HG02798 (cell line): ENCODE measurements around the gene SSBP1.
"Not testable (repeated sequence)": the region's sequence is repeated elsewhere in the genome, so short reads cannot be mapped to it uniquely, and the experiment has no call there.

Experiments
- ATAC-seq: cut with Tn5 transposase; IDR thresholded peaks from one replicate; pipeline ENCODE4 v1.9.1; 2021; ENCODE audit warnings: mild to moderate bottlenecking; ENCODE audit not compliant: unreplicated experiment, poor library complexity

SSBP1 gene, protein sequence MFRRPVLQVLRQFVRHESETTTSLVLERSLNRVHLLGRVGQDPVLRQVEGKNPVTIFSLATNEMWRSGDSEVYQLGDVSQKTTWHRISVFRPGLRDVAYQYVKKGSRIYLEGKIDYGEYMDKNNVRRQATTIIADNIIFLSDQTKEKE

DNA sequence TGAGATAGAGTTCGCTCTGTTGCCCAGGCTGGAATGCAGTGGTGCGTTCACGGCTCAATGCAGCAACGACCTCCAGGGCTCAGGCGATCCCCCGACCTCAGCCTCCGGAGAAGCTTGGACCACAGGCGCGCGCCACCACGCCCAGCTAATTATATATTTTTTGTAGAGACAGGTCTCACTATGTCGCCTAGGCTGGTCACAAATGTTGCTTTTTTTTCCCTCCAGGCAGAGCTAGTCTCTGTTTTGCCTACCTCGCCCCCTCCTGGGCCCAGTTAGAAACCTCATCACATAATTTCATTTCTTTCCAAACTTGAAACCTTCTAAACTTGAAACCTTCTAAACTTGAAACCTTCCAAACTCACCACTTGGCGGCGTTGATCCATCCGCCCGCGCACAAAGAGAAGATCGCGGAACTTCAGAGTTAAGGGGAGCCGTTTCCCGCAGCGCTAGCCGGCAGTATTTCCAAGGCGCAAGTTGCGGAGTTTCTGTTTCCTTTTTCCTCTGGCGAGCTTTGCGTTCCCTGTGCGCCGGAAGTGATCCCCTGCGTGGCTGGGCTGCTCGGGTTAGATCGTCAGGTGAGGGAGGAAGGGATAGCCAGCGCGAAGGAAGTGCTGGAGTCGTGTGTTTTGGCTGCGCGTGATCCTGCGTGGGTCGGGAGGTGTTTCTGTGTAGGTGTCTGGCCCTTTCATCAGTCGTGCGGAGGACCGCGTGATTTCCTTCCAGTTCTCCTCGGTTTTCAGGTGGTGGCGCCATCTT lies at the start of gene SSBP1:
Gene SSBP1, plus strand, starts transcription at position 523 of the 756 bp plus-strand sequence. CDS start 809 bp downstream, outside the sequence.
- ATAC-seq: peak; percentile 95

DNA sequence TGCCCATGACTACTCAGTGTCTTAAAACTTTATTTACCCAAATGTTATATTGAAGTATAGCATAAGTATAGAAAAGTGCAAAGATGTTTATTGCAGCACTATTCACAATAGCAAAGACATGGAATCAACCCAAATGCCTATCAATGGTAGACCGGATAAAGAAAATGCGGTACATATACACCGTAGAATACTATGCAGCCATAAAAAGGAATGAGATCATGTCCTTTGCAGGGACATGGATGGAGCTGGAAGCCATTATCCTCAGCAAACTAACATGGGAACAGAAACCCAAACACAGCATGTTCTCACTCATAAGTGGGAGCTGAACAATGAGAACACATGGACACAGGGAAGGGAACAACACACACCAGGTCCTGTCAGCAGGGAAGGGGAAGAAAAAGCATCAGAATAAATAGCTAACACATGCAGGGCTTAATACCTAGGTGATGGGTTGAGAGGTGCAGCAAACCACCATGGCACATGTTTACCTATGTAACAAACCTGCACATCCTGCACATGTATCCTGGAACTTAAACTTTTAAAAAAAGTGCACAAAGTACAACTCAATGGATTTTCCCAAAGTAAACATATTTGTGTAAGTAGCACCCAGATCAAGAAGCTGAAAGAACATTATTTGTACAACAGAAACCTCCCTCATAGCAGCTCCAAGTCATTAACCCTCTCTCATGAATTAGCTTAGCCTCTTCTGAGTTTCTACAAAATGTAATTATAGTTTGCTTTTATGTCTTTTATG lies 48.9 kb upstream of the SSBP1 start:
- ATAC-seq: not testable (repeated sequence)

DNA sequence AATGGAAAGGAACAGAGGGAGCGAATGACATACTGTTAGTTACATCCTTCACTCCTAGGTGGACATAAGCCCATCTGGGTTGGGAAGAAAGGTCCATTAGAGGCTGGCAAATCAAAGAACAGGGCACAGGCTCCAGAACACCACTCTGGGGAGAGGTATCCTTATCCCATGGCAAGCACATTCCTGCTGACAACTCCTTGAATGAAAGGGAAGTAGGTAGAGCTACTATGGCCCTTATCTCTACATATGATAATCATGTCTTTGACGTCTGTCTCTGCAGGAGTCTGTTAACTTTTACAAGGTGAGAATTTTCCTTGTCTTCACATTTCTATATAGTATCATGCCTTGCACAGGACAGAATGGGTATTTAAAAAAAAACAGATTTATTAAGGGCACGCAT lies 46.6 kb upstream of the SSBP1 start:
- no peak for ATAC-seq

DNA sequence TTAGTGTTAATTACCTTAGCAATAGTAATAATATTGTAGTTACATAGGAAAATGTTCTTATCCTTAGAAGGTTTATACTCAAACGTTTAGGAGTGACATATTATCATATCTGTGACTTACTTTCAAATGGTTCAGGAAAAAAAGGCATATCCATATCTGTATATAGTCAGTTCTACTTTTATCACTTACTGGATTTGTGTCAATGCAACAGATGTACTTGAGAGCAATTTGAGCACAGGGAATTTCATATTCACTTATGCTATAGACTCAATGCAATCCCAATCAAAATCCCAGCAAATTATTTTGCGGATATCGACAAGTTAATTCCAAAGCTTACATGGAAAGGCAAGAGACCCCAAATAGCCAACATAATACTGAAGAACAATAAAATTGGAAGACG lies 46.2 kb upstream of the SSBP1 start:
- ATAC-seq: no peak

DNA sequence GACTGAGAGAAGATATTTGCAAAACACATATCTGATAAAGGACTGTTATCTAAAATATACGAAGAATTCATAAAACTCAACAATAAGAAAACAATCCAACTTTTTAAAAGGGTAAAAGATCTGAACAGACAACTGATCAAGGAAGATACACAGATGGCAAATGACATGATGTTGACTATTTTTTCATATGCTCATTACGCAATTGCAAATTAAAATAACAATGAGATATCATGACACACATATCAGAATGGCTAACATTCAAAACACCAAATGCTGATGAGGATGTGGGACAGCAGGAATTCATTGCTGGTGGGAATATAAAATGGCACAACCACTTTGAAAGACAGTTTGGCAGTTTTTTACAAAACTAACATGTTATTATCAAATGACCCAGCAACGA lies 45.1 kb upstream of the SSBP1 start:
- ATAC-seq: no peak

DNA sequence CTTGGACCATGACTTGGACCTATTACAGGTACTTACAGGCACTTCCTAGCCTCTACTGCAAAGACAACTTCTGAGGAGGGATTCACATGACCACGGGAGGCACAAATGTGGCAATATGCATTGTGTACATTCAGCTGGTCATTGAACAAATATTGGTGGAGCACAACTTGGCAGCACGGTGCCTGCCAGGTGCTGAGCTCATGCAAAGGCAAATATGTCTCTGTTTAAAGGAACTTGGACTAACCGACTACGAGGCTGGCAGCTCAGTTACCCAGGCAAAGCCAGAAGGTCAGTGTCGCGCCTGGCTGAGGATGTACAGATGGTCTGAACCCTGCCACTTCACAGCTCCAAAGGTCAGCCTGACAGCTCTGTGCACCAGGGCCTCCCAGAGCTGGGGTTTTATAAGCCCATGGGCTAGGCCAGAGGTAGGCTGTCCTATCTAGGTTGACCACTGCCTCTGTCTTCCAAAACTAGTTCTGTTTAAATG lies 42.3 kb upstream of the SSBP1 start:
- peak; percentile 33 for ATAC-seq

DNA sequence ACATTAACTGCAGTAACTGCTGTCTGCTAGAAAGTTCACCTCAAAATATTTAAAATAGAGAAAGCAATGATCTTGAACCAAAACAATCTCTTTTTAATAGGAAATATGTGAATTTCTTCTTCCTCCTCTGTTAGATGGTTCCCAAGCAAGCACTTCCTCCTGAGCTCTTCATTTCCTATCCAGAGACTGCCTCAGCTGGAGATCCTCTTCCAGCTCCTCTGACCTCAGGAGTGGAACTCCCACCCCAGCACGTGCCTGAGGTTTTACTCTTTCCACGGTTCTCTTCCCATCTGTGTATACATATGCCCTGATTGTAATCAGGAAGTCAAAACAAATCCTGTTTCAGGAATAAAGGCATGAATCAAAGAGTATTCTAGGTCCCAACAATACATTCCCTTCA lies 41.8 kb upstream of the SSBP1 start:
- ATAC-seq: no peak

DNA sequence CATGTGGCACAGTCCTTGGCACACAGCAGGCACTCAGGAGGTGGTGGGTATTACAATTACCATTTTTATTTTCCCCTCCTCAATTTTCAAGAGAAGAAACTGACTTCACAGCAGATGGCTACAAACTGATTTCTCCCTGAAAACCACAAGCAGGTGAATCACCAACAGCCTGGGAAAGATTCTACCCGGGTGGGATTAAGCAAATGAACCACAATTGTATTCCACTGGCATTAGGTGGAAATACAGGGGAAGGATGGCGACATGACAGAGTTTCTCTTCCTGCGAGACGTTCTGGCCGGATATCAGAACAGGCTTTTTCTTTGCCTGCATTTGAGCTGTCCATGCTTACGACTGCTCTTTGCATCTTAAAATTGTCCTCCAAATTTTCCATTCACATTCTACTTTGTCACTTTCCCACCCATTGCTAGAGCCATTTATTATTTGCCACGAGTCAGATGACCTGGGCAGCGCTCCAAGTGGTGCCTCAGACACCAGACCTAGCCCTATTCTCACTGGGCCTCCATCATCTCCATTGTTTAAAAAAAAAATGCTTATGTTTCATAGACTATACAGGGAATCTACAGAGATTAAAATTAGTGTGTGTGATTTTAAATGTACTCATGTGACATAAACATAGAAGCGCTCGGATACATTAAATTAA lies 40.8 kb upstream of the SSBP1 start:
- ATAC-seq: no peak

DNA sequence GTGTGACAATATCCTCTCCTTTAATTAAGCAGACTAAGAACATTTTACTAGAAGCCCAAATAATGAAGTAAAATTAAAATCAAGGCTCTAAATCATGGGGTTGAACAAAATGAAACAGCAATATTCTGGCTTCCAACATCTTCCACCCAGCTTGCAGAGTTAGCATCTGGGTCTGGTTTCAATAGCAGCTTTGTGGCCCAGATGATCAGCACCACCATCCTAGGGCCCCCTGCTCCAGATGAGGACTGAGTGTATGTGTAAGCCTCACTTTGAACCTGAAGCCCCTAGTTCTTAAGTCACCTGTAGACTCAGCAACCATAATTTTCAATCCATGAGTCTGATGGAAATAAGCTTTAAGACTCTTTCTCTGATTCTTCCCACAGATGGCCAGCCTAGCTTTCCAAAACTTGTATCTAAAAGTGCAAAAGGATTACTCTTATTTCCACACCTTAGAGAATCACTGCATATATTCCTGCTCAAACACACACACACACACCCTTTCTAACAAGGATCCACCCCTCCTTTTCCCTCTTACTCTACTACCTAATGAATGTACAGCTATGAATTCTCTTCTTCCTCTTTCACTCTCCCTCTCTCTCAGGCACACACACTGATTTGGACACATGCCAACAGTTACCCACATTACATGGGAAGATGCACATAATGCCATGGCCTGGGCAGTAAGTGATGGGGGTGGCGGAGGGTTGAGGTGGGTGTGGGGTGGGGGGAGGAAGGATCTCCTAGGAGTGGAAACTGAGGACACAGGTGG lies 39.7 kb upstream of the SSBP1 start:
- no peak for ATAC-seq

DNA sequence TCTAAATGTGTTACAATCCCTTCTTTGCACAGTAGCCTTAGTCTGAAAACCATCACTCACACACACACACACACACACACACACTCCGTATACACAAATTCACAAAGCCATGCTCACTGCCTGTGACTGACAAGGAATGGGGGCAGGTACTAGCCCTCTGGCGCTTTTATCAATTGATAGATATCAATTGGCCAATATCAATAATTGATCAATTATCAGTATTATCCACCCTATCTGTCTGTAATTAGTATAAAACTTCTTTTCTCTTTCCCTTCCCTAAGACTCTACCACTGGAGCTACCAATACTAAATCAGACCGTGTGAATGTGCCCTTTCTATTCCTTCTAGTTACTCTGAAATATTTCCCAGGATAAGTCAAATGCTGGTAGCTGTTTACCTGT lies 38.3 kb upstream of the SSBP1 start:
- ATAC-seq: no peak

DNA sequence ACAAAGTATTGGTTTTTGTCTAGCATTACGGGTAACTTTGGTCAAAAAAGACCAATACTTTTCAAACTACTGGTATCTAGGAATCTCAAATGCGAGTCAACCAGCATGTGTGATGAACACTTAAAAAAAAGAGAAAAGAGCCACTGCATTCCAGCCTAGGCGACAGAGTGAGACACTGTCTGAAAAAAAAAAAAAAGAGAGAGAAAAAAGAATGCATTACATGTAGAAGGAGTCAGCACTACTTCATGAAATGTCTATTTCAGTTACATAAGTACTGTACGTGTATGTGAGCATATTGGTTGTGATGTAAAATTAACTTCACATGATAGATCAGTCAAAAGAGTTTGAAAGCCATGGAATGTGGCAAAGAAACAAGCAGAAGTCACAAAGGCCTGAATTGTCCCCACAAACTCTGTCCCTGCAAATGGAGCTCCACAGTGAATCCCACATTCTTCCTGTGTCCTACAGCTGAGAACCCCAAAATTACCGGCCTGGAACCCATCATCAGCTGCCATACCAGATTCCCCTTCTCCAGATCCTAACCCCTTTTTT lies 37.8 kb upstream of the SSBP1 start:
- ATAC-seq: no peak

DNA sequence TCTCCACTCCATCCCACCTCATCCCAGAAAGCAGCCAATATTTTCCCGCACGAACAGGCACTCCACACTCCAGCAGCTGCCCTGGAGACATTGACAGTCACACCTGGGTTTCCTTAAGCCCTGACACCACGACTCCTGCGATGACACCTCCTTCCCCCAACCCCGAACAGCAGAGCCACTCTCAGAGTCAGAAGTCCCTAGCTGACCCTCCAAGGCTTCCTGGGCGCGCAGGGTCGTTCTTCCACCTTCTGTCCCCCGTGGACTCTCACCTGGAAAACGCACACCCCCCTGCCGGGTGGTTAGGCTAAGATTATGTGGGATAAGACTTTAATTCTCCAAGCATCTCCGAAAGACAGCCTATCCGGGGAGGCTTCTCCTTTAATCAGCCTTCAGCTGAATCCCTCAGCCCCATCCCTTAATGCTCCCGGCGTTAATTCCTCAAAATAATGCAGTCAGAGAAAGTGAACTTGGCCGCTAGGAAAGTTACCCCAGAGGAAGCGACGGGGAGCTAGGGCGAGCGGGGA lies 37.2 kb upstream of the SSBP1 start:
- no peak for ATAC-seq

DNA sequence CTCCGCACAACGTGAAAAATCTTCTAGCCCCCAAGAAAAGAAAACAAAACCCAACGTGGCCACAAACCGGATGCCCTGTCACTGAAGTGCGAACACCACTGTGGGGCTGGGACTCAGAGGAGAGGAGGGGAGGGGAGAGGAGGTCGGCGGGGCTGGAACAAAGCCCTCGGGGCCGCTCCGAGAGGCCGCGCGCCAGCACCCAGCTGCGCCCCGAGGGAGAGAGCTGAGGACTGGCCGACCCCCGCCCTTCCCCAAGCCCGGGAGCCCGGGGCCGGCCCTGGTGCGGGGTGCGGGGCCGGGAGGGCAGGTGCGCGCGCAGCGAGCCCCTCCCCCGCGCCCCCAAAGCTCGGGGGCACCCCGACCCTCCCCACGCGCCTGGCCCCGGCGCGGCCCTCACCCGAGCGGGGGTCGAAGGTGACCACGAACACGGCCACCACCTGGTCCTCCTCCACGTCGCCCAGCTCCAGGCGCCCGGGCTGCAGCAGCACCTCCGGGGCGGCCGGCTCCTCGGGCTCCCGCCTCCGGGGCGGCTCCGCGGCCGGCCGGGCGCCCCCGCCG lies 36.6 kb upstream of the SSBP1 start:
- peak; percentile 80 for ATAC-seq

DNA sequence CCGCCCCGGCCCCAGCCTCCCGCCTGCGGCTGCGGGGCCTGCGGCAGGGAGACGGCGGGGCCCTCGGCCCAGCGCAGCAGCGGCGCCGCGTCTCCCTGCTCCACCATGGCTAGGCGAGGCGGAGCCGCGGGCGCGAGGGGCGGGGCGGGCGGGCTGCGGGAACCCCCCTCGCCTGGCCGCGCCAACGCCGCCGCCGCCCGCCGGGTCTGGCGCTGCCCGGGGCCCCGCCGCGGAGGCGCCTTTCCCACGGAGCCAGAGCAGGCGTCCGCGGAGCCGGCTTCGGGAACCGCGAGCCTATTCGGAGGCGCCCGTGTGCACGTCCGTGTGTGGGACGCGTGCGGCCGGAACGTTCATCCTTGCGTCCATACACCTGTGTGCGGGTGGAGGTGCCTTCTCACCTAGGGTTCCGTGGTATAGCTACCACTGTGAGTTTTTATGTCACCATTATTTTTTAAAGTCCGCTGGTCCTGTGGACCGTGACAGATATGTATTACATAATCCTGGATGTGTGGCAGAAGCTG lies 36.1 kb upstream of the SSBP1 start, which contains the start of gene DENND11:
Gene DENND11, minus strand, starts transcription at position 120 of the 521 bp plus-strand sequence. Its CDS starts 13 bp downstream, at position 107.
- peak; percentile 83 for ATAC-seq

DNA sequence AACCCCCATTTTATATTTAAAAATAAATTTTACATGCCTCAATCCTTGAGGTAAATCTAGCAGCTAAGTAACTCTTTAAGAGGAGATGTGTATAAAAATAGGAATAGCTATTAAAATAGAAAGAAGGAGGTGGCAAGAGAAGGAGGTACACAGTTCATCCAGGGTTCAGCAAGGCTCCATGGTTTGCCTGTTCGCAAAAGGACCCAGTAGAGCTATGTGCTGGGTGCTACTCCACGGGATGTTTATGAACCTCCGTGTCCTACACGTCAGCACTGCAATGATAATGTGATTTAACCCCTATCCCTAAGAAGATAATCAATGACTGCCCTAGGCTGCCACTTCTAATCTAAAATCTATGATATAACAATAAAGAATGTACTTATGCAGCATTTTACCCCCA lies 35.3 kb upstream of the SSBP1 start:
- ATAC-seq: no peak

DNA sequence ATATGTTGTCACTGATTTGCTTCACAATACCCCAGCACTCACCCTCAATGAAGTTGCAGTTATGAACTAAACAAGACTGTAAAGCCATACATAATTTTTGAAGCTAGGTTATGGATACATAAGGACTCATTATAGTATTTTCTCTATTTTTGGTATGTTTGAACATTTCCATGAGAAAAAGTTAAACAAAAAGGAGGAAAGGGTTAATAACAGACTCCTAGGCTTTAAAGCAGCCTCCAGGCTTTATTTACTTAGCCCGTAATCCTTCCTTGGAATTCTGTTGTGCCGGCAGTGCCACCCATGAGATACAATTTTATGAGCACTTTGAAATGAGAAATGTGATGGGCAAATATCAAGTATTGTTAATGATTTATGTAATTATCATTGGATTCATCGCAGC lies 34.0 kb upstream of the SSBP1 start:
- no peak for ATAC-seq

DNA sequence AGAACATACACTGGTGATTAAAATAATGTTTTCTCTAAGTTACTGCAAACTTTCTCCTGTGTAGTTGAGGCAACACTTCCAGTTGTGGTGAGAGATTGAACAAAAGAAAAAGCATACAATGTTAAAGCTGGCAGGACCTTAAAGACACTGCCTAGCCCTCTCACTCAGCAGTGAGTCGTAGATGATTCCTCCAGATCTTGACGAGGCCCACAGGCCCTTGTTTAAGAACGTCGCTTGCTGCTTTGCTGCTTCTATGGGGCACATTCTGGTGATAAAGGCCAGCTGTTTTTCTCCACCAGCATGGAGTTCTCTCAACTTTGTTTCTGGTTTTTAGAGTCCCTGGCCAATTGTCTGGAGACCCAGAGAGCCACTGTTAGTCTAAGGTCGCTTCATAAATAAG lies 33.4 kb upstream of the SSBP1 start:
- no peak for ATAC-seq

DNA sequence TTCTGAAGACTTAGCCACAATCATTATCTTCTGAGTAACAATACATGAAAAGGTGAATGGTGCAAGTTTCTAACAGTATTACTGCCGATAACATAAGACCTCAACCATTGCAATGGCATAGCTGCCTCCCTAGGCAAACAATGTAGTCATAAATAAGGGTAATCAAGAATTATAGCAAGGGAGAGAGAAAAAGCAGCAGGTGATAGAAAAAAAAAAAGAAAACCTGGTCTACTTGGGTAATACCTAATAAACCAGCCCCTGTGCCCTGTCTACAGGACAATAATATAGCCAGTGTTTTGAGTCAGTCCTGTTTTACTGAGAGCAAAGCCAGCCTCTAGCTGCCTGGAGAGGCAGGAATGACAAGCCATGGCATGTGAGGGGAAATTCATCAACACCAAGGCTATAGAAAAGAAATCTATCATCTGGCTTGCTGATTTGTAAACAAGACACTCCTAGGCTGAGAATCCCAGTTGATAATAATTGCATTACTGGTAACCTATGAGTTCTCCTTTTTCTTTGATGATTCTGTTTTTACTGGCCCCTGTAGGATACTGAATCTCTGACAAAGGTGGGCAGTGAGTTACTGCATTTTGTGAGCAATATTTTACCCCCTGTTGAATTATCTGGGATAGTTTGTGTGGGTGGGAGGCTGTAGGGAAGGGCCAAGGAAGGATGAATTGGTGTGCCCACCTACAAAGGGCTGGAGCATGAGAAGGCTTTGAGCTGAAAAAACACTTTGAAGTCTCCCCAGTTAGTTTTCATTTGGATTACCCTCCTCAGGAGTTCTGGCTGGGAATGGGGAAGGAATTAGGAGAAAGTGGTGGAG lies 31.7 kb upstream of the SSBP1 start:
- ATAC-seq: no peak
